OCI-LY3 (cell line): ENCODE results near the gene VCAN.

Source experiments
- H2AFZ ChIP-seq: fragments of 200-600, 300-600 bp; shearing (Covaris generic); 2 replicates; pipeline ENCODE4 v1.6.0; 2014; ENCODE audit warnings: antibody characterized with exemption, low read depth, low read length
- H3K27ac ChIP-seq: fragments of 200-600, 300-600 bp; sonication (generic); 2 replicates; pipeline ENCODE4 v1.5.1; 2014; ENCODE audit warnings: mild to moderate bottlenecking, low read length, moderate library complexity, mixed read lengths
- H3K27me3 ChIP-seq: fragments of 200-600, 300-600 bp; sonication (generic); 2 replicates; pipeline ENCODE4 v1.6.1; 2014; ENCODE audit warnings: low read depth, low read length, mixed read lengths
- H3K36me3 ChIP-seq: fragments of 200-600, 300-600 bp; sonication (generic); replicated peaks from 2 replicates; pipeline ENCODE3; 2014; ENCODE audit warnings: low read depth, low read length, mixed read lengths
- H3K4me1 ChIP-seq: fragments of 300-600, 200-600 bp; sonication (generic); 2 replicates; pipeline ENCODE4 v1.6.1; 2014; ENCODE audit warnings: low read length, mixed read lengths
- H3K4me2 ChIP-seq: fragments of 200-600, 300-600 bp; sonication (generic); 2 replicates; pipeline ENCODE4 v1.6.1; 2014; ENCODE audit warnings: low read length, mixed read lengths
- H3K4me3 ChIP-seq: fragments of 300-600, 200-600 bp; sonication (generic); 2 replicates; pipeline ENCODE4 v1.5.1; 2014; ENCODE audit warnings: antibody characterized with exemption, mild to moderate bottlenecking, low read length, moderate library complexity
- H3K79me2 ChIP-seq: fragments of 300-600, 200-600 bp; shearing (Covaris generic); 2 replicates; pipeline ENCODE4 v1.6.1; 2014; ENCODE audit warnings: mild to moderate bottlenecking, low read length, mixed read lengths
- H3K9ac ChIP-seq: fragments of 300-600, 200-600 bp; shearing (Covaris generic); 2 replicates; pipeline ENCODE4 v1.6.0; 2014; ENCODE audit warnings: mild to moderate bottlenecking, low read length, moderate library complexity
- H3K9me3 ChIP-seq: fragments of 200-600, 300-600 bp; shearing (Covaris generic); 2 replicates; pipeline ENCODE4 v1.6.1; 2014; ENCODE audit warnings: low read length, mixed read lengths; ENCODE audit not compliant: insufficient read depth
- H4K20me1 ChIP-seq: fragments of 200-600, 300-600 bp; sonication (generic); 2 replicates; pipeline ENCODE4 v1.6.1; 2016; ENCODE audit warnings: low read length, mixed read lengths; ENCODE audit not compliant: insufficient read depth
- CTCF ChIP-seq: fragments of 200-600, 300-600 bp; sonication (generic); IDR thresholded peaks from 2 replicates; pipeline ENCODE4 v1.5.1; 2014; ENCODE audit warnings: antibody characterized with exemption, low read length, low read depth
- EZH2phosphoT487 ChIP-seq: fragments of 200-600 bp; shearing (Covaris generic); IDR thresholded peaks from 2 replicates; pipeline ENCODE4 v1.6.1; 2018; ENCODE audit warnings: antibody characterized with exemption, mixed run types, low read depth

The VCAN gene

GRCh38 chr5:83577036-83577636, 105.6 kb downstream of the VCAN start:
- no peak overlapping the region for H3K4me3 ChIP-seq

GRCh38 chr5:83583859-83584258, 112.3 kb downstream of the VCAN start:
- no peak overlapping the region for H3K4me2 ChIP-seq
- no peaks in the 10 kb centered on the region for H3K27me3 ChIP-seq
- no peak overlapping the region for H3K27ac ChIP-seq
- H2AFZ ChIP-seq, result no peak overlapping the region
- H3K36me3 ChIP-seq, result no peaks in the 10 kb centered on the region
- H3K4me3 ChIP-seq, result no peak overlapping the region
- H3K4me1 ChIP-seq, result no peaks in the 10 kb centered on the region
- no peak overlapping the region for H3K9ac ChIP-seq
- no peaks in the 10 kb centered on the region for H4K20me1 ChIP-seq
- no peak for TF ChIP-seq CTCF
- TF ChIP-seq EZH2phosphoT487, result no peak
- no peaks in the 10 kb centered on the region for H3K79me2 ChIP-seq
- no peaks in the 10 kb centered on the region for H3K9me3 ChIP-seq

More at GRCh38 chr5:83577036-83577636, 105.6 kb downstream of the VCAN start:
- H3K27me3 ChIP-seq, result no peaks in the 10 kb centered on the region
- H3K4me2 ChIP-seq, result no peak overlapping the region
- no peaks in the 10 kb centered on the region for H4K20me1 ChIP-seq
- H3K79me2 ChIP-seq, result no peaks in the 10 kb centered on the region
- TF ChIP-seq EZH2phosphoT487 (no peak), CTCF (no peak)
- H3K9me3 ChIP-seq, result no peaks in the 10 kb centered on the region
- no peaks in the 10 kb centered on the region for H3K4me1 ChIP-seq
- H3K36me3 ChIP-seq, result no peaks in the 10 kb centered on the region
- H3K9ac ChIP-seq, result no peak overlapping the region
- H2AFZ ChIP-seq, result no peak overlapping the region
- no peak overlapping the region for H3K27ac ChIP-seq

GRCh38 chr5:83586874-83587776, 115.6 kb downstream of the VCAN start:
- Histone ChIP-seq H3K36me3 (no peaks in the 10 kb centered on the region), H3K4me3 (no peak overlapping the region), H3K27ac (no peak overlapping the region), H3K4me2 (no peak overlapping the region), H3K9ac (no peak overlapping the region), H3K4me1 (no peaks in the 10 kb centered on the region), H4K20me1 (no peaks in the 10 kb centered on the region), H3K9me3 (no peaks in the 10 kb centered on the region), H2AFZ (no peak overlapping the region), H3K27me3 (no peaks in the 10 kb centered on the region), H3K79me2 (no peaks in the 10 kb centered on the region)
- no peak for TF ChIP-seq CTCF
- TF ChIP-seq EZH2phosphoT487, result no peak

GRCh38 chr5:83589786-83590185, 118.2 kb downstream of the VCAN start:
- no peak for TF ChIP-seq EZH2phosphoT487
- no peak for TF ChIP-seq CTCF
- H4K20me1 ChIP-seq, result no peaks in the 10 kb centered on the region
- H3K4me2 ChIP-seq, result no peak overlapping the region
- H3K36me3 ChIP-seq, result no peaks in the 10 kb centered on the region
- no peak overlapping the region for H3K9ac ChIP-seq
- H3K27me3 ChIP-seq, result no peaks in the 10 kb centered on the region
- no peaks in the 10 kb centered on the region for H3K4me1 ChIP-seq
- H3K4me3 ChIP-seq, result no peak overlapping the region
- no peak overlapping the region for H3K27ac ChIP-seq
- no peaks in the 10 kb centered on the region for H3K79me2 ChIP-seq
- no peak overlapping the region for H2AFZ ChIP-seq
- H3K9me3 ChIP-seq, result no peaks in the 10 kb centered on the region
